GM12875 (cell line): ENCODE data around the gene PTPRD.

Experiments
- H3K4me3 ChIP-seq: one replicate; pipeline ENCODE4 v1.5.1; 2011; ENCODE audit warnings: low read depth, low read length, control low read depth
- TF ChIP-seq, protein P1 (sequence below): IDR thresholded peaks from 2 replicates; pipeline ENCODE4 v1.5.1; 2011; ENCODE audit warnings: low read depth, mild to moderate bottlenecking, control low read depth, inconsistent platforms, low read length, moderate library complexity, borderline replicate concordance; ENCODE audit not compliant: insufficient read depth

Gene PTPRD

DNA sequence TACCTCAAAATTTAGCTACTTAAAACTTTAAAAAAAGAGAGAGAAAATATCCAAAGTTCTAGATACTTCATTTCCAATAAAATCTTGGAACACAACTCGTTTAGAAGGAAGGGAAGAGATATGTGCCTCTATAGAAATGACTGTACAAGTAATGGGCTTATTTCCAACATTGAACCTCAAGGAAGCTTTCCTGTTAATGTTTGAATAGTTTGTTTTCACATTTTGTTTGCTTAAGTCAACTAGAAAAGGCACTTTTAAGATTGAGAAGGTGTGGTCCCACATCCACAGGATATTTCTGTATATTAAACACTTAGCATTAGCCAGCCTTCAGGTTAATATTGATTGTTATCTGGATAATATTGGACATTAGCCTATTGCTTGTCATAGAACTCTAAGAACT lies 384.7 kb downstream of the PTPRD start:
- no peak overlapping the region for H3K4me3 ChIP-seq
- TF ChIP-seq, protein P1, sequence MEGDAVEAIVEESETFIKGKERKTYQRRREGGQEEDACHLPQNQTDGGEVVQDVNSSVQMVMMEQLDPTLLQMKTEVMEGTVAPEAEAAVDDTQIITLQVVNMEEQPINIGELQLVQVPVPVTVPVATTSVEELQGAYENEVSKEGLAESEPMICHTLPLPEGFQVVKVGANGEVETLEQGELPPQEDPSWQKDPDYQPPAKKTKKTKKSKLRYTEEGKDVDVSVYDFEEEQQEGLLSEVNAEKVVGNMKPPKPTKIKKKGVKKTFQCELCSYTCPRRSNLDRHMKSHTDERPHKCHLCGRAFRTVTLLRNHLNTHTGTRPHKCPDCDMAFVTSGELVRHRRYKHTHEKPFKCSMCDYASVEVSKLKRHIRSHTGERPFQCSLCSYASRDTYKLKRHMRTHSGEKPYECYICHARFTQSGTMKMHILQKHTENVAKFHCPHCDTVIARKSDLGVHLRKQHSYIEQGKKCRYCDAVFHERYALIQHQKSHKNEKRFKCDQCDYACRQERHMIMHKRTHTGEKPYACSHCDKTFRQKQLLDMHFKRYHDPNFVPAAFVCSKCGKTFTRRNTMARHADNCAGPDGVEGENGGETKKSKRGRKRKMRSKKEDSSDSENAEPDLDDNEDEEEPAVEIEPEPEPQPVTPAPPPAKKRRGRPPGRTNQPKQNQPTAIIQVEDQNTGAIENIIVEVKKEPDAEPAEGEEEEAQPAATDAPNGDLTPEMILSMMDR, result no peak

DNA sequence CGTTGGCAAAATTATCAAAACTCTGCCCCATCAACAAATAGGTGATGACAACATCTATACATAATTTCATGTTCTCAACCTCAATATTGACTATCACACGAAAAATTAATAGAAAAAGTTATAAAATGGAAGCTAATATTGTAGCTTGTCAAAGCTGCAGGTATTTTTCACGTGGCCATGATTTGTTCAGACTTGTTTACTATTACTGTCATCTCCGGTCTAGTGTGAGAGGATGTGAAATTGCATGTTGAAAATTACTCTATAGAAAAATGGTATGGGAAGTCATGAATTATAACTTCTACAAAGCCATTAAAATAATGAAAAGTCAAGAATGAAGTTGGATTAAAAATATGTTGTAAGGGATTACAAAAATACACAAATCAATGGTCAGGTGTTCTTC lies 385.8 kb downstream of the PTPRD start:
- TF ChIP-seq, protein P1, result no peak
- H3K4me3 ChIP-seq, result no peak overlapping the region

DNA sequence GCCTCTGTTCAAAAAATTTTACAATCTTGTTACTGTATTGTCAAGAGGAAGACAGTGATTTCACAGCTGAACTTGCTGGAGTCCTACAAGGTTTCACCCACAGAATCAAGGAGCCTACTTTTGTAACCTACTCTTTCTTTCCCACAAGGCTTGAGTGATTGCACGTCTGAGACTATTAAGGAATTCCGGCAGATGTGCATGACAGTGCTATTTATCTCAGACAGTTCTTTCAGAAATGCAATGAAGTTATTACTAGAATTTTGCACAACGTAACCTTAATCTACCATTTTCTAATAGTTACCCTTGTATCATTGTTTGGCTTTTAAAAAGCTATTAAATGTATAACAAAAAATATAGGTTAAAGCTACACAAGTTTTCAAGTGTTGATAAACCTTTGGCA lies 400.1 kb downstream of the PTPRD start:
- H3K4me3 ChIP-seq, result no peak overlapping the region
- TF ChIP-seq, protein P1, result no peak

GRCh38 chr9:10208691-10209069 lies 404.1 kb downstream of the PTPRD start:
- no peak overlapping the region for H3K4me3 ChIP-seq
- TF ChIP-seq, protein P1, result no peak

DNA sequence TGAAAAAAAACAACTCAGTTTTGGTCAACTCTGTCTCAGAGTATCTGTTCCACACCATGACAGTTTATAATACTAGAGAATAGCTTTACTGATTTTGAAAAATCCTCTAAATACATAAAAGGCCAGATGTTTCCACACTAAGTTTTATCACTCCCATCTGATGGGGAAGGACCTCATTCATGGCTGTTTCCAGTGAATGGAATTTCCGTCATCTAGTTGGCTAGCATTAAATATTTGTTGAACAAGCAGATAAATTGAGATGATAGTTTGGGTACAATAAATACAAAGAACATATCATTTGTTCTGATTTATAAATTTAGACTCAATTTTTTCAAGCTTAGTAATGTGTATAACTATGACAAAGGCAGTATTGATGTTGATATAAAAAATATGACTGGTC lies 408.5 kb downstream of the PTPRD start:
- TF ChIP-seq, protein P1, result no peak
- H3K4me3 ChIP-seq, result no peak overlapping the region

DNA sequence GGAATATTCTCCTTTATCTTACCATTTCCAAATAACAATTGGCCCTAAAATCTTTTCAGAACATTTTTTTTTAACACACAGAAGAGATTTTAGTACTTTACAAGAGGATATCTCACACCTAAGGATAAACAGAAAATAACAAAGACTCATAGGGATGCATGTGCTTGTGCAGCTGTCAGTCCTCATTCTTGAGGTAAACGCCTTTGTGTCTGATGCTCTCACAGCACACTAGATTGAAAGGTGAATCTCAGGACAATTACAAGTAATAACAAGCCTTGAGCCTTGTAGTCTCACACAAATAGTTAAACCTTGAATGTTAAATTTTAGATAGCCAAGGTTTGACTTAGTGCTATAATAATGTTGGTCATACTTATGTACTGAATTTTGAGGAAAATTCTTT lies 439.2 kb downstream of the PTPRD start:
- TF ChIP-seq, protein P1, result no peak
- no peak overlapping the region for H3K4me3 ChIP-seq

DNA sequence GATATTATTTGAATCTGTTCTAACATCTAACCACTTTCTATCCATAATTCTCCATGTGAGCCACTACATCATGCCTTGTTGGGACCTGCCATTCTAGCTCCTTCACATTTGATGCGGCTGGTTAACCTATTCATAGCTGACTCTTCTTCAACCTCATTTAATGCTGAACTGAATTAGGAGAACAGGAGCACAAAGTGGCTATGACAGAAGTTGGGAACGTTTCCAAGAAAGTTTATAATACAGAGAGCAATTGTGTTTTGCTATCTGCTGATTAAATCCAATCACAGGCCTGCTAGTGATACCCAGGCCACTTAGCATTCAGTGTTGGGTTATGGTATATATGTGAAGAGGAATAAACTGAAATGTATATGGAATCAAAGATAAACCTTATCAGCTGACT lies 440.3 kb downstream of the PTPRD start:
- TF ChIP-seq, protein P1, result no peak
- no peak overlapping the region for H3K4me3 ChIP-seq
